ENCODE measurements around the gene PCSK4.

The PCSK4 gene

DNA sequence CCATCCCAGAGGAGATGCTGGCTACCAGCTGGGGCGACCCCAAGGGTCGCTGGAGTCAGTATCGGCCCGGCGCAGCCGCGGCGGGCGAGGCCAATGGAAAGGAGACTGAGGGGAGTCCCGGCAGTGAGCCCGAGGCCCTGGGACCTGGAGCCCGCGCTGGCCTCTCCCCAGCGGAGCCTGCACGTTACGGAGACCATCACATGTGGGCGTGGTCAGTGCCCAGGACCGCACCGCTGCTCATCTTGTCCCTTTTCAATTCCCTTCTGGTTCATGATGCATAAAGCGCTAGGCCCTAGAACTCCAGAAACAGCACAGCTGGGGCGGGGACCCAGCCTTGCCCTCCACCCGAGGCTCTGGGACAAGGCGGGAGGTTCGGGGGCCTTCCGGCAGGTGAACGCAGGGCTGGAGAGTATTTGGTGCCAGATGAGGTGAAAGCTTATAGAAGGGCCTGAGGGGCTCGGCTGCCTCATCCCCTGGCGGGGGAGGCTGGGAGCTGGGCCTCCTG lies 19.1 kb downstream of the PCSK4 start:
- DNase-seq (ENCODE audit: low read depth in 2 of 2): no peak

DNA sequence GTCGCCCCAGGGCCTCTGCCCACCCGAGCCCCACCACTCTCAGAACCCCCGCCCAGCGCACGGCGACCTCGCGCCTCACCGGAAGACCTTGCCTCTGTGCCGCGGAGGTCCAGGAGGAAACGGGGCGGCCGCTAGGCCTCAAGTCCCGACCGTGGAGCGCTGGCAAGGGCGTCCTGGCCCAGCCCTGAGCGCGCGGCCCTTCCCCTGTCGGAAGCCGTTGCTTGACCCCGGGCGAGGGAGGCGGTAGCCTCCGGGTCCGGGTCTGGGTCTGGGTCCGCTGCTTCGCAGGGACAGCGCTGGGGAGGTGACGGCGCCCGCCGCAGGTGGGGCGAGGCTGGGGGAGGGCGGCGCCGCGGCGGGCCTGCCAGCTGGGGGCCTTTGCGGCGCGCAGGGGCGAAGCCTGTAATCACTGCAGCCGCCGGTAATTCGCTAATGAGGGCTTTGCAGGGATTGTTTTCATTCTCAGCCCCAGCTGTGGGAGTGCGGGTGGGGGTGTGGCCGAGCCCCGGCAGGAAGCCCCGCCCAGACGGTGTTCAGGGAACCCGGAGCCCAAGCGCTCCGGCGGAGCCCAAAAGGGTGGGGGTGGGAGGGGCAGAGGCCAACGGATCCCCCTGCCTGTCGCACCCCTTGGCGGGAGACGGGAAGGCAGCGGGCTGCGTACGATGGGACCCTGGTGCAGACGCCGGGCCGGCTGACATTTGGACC lies 19.7 kb downstream of the PCSK4 start:
- DNase-seq (ENCODE audit: low read depth in 2 of 2): no peak

DNA sequence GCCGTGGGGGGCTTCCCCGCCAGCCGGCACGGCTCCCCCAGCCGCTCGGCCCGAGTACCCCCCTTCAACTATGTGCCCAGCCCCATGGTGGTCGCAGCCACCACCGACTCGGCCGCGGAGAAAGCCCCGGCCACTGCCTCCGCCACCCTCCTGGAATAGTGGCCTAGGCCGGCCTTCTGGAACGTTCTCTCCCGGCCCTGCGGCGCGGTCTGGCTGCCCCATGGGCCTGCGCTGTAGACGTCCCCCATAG lies 20.2 kb downstream of the PCSK4 start:
- no peak for DNase-seq (ENCODE audit: low read depth in 2 of 2)

DNA sequence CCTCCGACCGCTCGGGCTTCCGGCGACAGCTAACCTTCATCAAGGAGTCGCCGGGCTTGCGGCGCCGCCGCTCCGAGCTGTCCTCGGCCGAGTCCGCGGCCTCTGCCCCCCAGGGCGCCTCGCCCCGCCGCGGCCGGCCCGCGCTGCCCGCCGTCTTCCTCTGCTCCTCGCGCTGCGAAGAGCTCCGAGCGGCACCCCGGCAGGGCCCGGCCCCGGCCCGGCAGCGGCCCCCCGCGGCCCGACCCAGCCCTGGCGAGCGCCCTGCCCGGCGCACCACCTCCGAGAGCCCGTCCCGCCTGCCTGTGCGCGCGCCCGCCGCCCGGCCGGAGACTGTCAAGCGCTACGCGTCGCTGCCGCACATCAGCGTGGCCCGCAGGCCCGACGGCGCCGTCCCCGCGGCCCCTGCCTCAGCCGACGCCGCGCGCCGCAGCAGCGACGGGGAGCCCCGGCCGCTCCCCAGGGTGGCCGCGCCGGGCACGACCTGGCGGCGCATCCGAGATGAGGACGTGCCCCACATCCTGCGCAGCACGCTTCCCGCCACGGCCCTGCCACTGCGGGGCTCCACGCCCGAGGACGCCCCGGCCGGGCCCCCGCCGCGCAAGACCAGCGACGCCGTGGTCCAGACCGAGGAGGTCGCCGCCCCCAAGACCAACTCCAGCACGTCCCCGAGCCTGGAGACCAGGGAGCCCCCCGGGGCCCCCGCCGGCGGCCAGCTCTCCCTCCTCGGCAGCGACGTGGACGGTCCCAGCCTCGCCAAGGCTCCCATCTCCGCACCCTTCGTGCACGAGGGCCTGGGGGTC lies 20.7 kb downstream of the PCSK4 start:
- no peak for DNase-seq (ENCODE audit: low read depth in 2 of 2)

DNA sequence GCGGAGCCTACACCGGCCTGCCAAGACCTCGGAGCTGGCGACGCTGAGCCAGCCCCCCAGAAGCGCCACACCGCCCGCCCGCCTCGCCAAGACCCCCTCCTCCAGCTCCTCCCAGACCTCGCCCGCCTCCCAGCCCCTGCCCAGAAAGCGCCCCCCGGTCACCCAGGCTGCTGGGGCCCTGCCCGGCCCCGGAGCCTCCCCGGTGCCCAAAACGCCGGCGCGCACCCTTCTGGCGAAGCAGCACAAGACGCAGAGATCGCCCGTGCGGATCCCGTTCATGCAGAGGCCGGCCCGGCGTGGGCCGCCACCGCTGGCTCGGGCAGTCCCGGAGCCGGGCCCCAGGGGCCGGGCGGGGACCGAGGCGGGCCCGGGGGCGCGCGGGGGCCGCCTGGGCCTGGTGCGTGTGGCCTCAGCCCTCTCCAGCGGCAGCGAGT lies 21.3 kb downstream of the PCSK4 start:
- no peak for DNase-seq (ENCODE audit: low read depth in 2 of 2)

DNA sequence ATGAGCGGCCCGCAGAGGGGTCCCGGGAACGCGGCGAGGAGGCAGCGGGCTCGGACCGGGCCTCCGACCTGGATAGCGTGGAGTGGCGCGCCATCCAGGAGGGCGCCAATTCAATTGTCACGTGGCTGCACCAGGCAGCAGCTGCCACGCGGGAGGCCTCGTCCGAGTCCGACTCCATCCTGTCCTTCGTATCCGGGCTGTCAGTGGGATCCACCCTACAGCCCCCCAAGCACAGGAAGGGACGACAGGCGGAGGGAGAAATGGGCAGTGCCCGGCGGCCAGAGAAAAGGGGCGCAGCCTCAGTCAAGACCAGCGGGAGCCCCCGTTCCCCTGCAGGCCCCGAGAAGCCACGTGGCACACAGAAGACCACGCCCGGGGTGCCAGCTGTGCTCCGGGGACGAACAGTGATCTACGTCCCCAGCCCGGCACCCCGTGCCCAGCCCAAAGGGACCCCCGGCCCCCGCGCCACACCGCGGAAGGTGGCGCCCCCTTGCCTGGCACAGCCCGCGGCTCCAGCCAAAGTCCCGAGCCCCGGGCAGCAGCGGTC lies 21.8 kb downstream of the PCSK4 start:
- no peak for DNase-seq (ENCODE audit: low read depth in 2 of 2)

DNA sequence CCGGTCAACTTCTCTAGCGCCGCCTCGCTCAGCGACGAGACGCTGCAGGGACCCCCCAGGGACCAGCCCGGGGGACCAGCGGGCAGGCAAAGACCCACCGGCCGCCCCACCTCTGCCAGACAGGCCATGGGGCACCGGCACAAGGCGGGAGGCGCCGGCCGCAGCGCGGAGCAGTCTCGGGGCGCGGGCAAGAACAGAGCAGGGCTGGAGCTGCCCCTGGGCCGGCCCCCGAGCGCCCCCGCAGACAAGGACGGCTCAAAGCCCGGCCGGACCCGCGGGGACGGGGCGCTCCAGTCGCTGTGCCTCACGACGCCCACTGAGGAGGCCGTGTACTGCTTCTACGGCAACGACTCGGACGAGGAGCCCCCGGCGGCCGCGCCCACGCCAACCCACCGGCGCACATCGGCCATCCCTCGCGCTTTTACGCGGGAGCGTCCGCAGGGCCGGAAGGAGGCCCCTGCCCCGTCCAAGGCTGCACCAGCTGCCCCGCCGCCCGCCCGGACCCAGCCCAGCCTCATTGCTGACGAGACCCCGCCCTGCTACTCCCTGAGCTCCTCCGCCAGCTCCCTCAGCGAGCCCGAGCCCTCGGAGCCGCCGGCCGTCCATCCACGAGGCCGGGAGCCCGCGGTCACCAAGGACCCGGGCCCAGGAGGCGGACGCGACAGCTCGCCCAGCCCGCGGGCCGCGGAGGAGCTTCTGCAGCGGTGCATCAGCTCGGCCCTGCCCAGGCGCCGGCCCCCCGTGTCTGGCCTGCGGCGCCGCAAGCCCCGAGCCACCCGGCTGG lies 22.5 kb downstream of the PCSK4 start:
- DNase-seq (ENCODE audit: low read depth in 2 of 2): no peak

DNA sequence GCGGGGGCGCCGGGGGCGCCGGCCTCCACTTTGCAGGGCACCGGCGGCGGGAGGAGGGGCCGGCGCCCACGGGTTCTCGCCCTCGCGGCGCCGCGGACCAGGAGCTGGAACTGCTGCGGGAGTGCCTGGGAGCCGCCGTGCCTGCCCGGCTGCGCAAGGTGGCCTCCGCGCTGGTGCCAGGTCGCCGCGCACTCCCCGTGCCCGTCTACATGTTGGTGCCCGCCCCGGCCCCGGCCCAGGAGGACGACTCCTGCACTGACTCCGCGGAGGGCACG lies 23.0 kb downstream of the PCSK4 start:
- DNase-seq (ENCODE audit: low read depth in 2 of 2): no peak

DNA sequence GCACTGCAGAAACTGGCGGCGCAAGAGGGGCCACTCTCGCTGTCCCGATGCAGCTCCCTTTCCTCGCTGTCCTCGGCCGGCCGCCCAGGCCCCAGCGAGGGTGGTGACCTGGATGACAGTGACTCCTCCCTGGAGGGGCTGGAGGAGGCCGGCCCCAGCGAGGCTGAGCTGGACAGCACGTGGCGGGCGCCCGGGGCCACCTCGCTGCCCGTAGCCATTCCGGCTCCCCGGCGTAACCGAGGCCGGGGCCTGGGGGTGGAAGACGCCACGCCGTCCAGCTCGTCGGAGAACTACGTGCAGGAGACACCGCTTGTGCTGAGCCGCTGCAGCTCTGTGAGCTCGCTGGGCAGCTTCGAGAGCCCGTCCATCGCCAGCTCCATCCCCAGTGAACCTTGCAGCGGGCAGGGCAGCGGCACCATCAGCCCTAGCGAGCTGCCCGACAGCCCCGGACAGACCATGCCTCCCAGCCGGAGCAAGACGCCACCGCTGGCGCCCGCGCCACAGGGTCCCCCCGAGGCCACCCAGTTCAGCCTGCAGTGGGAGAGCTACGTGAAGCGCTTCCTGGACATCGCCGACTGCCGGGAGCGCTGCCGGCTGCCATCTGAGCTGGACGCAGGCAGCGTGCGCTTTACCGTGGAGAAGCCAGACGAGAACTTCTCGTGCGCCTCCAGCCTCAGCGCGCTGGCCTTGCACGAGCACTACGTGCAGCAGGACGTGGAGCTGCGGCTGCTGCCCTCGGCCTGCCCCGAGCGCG lies 23.5 kb downstream of the PCSK4 start:
- no peak for DNase-seq (ENCODE audit: low read depth in 2 of 2)

DNA sequence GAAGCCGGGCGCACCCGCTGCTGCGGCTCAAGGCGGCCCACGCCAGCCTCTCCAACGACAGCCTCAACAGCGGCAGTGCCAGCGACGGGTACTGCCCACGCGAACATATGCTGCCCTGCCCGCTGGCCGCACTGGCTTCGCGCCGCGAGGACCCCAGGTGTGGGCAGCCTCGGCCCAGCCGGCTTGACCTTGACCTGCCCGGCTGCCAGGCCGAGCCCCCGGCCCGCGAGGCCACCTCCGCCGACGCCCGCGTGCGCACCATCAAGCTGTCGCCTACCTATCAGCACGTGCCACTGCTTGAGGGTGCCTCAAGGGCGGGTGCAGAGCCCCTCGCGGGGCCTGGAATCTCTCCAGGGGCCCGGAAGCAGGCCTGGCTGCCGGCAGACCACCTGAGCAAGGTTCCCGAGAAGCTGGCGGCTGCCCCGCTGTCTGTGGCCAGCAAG lies 24.1 kb downstream of the PCSK4 start:
- DNase-seq (ENCODE audit: low read depth in 2 of 2): no peak

DNA sequence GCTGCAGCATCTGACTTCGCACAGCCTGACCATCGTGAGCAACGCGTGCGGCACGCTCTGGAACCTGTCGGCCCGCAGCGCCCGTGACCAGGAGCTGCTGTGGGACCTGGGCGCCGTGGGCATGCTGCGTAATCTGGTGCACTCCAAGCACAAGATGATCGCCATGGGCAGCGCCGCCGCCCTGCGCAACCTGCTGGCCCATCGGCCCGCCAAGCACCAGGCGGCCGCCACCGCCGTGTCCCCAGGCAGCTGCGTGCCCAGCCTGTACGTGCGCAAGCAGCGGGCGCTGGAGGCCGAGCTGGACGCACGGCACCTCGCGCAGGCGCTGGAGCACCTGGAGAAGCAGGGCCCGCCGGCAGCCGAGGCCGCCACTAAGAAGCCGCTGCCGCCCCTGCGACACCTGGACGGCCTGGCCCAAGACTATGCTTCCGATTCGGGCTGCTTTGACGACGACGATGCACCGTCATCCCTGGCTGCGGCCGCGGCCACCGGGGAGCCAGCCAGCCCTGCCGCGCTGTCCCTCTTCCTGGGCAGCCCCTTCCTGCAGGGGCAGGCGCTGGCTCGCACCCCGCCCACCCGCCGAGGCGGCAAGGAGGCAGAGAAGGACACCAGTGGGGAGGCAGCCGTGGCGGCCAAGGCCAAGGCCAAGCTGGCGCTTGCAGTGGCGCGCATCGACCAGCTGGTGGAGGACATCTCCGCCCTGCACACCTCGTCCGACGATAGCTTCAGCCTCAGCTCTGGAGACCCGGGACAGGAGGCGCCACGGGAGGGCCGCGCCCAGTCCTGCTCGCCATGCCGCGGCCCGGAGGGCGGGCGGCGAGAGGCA lies 24.7 kb downstream of the PCSK4 start:
- DNase-seq (ENCODE audit: low read depth in 2 of 2): no peak

DNA sequence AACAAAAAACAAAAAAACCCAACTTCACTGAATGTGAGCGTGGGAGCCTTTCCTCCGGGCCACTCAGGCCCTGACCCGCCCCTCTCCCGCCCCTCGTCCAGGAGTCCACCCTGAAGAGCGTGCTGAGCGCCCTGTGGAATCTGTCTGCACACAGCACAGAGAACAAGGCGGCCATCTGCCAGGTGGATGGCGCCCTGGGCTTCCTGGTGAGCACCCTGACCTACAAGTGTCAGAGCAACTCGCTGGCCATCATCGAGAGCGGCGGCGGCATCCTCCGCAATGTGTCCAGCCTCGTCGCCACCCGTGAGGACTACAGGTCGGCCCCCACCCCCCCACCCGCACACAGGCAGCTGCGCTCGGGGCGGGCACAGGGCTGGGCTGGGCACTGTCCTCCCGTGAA lies 28.3 kb downstream of the PCSK4 start:
- DNase-seq (ENCODE audit: low read depth in 2 of 2): no peak

DNA sequence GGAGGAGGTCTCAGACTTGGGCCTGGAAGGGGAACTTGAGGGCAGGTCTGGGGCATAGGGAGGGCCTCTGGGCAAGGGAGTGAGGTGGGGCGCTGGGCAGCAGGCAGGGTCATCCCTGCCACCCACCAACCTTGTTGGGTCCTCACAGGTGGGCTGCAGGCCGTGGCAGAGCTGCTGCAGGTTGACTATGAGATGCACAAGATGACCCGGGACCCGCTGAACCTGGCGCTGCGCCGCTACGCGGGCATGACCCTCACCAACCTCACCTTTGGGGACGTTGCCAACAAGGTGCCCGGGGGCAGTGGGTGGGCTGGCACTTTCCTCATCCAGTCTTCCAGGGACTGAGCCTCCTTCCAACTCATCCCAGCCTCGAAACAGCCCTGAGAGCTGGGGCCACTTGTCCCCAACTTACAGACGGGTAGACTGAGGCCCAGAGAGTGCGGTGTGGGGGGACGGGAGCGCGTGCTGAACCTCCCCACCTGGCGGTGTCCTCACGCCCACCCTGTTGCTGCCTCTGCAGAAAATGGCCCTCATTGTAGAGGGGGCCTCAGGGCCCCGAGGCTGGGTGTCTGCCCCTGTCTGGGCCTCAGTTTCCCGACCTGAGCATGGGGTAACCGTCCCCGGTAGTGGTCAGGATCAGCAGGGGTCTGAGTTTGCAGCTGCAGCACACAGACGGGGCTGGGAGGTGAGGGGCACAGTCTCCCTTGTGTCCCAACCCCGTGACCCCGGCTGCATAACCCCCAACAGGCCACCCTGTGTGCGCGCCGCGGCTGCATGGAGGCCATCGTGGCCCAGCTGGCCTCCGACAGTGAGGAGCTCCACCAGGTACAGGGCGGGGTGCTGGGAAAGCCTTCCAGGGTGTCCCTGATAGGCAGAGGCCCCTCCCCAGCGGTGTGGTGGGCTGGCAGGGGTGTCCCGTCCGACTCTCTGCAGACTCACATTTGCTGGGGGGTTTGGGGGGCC lies 29.8 kb downstream of the PCSK4 start:
- DNase-seq (ENCODE audit: low read depth in 2 of 2): no peak

DNA sequence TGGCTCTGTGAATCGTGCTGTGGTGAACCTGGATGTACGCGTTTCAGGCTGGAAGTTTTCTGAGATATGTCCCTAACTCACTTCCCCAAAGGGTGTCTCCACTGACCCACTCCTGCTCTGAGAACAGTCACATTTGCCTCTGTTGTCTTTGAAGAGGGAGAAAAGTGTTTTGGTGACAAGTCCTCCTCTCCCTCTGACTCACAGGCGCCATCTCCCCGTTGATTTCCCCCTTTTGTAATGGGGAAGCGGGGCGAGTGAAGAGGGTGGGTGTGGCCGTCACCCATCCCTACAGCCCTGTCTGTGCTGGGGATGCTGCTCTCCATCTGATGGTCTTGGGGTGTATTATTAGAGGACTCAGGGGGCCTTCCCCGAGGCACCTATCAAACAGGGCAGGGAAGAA lies 30.7 kb downstream of the PCSK4 start:
- no peak for DNase-seq (ENCODE audit: low read depth in 2 of 2)

DNA sequence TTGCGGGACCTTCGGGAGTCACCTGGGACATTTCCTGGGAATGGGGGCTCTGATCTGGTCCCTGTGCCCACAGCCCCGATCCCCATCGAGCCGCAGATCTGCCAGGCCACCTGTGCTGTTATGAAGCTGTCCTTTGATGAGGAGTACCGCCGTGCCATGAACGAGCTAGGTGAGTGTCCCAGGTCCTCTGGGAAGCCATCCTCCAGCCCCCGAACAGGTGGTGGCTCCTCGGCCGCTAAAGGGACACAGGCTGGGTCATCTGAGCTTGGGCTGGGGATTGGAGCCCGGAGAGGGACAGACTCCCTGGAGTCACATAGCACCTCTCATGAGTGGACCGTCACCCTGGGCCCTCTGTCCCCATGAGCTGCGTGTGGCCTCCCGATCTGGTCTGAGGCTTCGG lies 32.3 kb downstream of the PCSK4 start:
- DNase-seq (ENCODE audit: low read depth in 2 of 2): no peak

DNA sequence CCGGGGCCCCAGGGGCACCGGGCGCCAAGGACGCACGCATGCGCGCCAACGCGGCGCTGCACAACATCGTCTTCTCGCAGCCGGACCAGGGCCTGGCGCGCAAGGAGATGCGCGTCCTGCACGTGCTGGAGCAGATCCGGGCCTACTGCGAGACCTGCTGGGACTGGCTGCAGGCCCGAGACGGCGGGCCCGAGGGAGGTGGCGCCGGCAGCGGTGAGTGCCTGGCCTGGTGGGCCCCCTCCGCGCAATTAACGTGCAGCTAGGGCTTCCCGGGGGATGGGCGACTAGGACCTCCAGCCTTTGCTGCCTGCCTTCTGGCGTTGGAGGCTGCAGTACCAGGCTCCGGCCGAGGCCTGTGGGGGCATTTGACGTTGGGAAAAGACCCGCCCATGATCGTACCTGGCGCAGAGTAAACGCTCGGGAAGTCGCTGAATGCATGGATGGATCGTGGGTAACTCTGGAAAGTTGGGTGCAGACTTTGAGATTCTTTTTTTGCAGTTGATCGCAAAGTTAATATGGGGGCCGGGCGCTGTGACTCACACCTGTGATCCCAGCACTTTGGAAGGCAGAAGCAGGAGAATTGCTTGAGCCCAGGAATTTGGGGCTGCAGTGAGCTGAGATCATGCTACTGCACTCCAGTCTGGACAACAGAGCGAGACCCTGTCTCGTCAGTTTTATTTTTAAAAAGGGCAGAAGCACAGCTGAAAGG lies 33.0 kb downstream of the PCSK4 start:
- no peak for DNase-seq (ENCODE audit: low read depth in 2 of 2)

DNA sequence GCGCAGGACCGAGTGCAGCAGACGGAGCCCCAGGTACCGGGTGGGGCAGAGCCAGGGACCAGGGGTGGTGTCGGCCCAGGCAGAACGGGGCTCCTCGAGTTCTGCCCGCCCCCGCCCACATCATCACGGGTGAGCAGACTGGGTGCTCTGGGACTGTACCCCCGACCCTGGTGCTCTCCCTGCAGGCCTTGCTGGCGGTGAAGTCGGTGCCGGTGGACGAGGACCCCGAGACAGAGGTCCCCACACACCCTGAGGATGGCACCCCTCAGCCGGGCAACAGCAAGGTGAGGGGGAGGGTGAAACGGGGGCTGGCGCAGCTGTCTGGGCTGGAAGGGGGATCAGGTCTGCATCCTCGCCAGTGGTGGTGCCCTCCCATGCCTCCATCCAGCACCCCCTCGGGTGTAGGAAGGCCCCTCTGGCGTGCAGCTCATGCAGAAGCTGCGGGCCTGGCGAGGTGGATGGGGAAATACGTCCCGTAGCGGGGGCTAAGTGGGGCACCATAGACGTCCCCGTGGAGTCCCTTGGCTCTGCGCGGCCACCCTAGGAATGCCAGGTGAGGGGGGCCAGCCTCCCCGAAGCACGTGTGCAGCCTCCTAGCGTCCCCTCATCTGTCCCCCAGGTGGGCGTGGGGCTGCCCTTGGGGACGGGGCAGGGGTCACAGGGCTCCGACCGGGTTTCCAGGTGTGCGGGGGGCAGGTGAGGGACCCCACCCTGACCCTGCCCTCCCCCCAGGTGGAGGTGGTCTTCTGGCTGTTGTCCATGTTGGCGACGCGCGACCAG lies 33.8 kb downstream of the PCSK4 start:
- no peak for DNase-seq (ENCODE audit: low read depth in 2 of 2)

DNA sequence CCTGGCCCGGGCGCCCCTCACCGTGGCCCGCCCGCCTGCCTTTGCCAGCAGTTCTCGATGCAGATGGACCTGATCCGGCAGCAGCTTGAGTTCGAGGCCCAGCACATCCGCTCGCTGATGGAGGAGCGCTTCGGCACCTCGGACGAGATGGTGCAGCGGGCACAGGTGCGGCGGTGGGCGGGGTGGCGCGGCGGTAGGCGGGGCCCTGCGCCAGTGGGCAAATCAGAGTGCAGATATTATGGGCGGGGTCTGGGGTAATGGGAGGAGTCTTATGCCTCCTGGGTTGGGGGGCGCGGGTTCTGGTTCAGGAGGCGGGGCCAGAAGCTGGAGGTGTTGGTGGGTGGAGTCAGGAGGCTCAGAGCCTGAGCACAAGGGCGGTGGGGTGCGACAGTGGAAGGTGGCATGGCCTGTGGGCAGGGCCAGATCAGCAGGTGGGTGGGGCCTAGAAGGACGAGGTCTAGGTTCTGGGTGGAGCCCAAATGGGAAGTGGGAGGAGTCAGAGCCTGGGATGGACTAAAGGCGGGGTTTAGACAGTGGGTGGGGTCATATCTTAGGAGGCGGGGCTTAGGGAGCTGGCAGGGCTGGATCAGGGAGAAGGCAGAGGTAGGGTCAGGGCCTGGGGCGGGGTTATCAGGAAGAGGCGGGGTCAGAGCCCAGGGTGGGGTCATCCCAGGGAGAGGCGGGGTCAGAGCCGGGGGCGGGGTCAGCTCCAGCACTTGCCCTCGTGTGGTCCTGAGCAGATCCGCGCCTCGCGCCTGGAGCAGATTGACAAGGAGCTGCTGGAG lies 34.6 kb downstream of the PCSK4 start:
- no peak for DNase-seq (ENCODE audit: low read depth in 2 of 2)

Measured in fibroblast of skin of left biceps (primary cell).